NB4 (cell line): ENCODE data around the gene UBE2F.

ENCODE experiments used
- MAX ChIP-seq: IDR thresholded peaks from 2 replicates; pipeline ENCODE4 v1.6.1; 2011; ENCODE audit warnings: low read depth, low read length
- TF ChIP-seq, protein P1 (sequence below): IDR thresholded peaks from one replicate; pipeline ENCODE4 v1.5.1; 2012; ENCODE audit warnings: low read depth, low read length

GRCh38 chr2:238085899-238086298, 119.1 kb downstream of the UBE2F start:
- TF ChIP-seq, protein P1, sequence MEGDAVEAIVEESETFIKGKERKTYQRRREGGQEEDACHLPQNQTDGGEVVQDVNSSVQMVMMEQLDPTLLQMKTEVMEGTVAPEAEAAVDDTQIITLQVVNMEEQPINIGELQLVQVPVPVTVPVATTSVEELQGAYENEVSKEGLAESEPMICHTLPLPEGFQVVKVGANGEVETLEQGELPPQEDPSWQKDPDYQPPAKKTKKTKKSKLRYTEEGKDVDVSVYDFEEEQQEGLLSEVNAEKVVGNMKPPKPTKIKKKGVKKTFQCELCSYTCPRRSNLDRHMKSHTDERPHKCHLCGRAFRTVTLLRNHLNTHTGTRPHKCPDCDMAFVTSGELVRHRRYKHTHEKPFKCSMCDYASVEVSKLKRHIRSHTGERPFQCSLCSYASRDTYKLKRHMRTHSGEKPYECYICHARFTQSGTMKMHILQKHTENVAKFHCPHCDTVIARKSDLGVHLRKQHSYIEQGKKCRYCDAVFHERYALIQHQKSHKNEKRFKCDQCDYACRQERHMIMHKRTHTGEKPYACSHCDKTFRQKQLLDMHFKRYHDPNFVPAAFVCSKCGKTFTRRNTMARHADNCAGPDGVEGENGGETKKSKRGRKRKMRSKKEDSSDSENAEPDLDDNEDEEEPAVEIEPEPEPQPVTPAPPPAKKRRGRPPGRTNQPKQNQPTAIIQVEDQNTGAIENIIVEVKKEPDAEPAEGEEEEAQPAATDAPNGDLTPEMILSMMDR = no peak
- TF ChIP-seq MAX = no peak
